SK-N-SH (cell line): ENCODE measurements around the gene PMEPA1.

ENCODE experiments used
- JUND ChIP-seq: IDR thresholded peaks from 2 replicates; pipeline ENCODE4 v1.4.0; 2012
- NFIC ChIP-seq: IDR thresholded peaks from 2 replicates; pipeline ENCODE4 v1.4.0; 2012; ENCODE audit warnings: borderline replicate concordance
- NRF1 ChIP-seq: IDR thresholded peaks from 2 replicates; pipeline ENCODE4 v1.6.1; 2012; ENCODE audit warnings: low read depth, mild to moderate bottlenecking, low read length
- RAD21 ChIP-seq: IDR thresholded peaks from 2 replicates; pipeline ENCODE4 v1.6.1; 2012; ENCODE audit warnings: mild to moderate bottlenecking, low read length
- SMC3 ChIP-seq: IDR thresholded peaks from 2 replicates; pipeline ENCODE4 v1.6.1; 2012; ENCODE audit warnings: low read depth, low read length, improper control_type of control experiment
- TCF12 ChIP-seq: IDR thresholded peaks from 2 replicates; pipeline ENCODE4 v1.4.0; 2012
- YY1 ChIP-seq: IDR thresholded peaks from 2 replicates; pipeline ENCODE4 v1.4.0; 2012; ENCODE audit warnings: low read depth, mild to moderate bottlenecking
- TF ChIP-seq, protein P1 (sequence below): fragments of 200-600 bp; sonication (generic); IDR thresholded peaks from 2 replicates; pipeline ENCODE4 v1.6.1; 2017; ENCODE audit warnings: antibody characterized with exemption, mild to moderate bottlenecking, moderate library complexity

- TF ChIP-seq NFIC = no peak
- no peak for TF ChIP-seq RAD21
- TF ChIP-seq, protein P1, sequence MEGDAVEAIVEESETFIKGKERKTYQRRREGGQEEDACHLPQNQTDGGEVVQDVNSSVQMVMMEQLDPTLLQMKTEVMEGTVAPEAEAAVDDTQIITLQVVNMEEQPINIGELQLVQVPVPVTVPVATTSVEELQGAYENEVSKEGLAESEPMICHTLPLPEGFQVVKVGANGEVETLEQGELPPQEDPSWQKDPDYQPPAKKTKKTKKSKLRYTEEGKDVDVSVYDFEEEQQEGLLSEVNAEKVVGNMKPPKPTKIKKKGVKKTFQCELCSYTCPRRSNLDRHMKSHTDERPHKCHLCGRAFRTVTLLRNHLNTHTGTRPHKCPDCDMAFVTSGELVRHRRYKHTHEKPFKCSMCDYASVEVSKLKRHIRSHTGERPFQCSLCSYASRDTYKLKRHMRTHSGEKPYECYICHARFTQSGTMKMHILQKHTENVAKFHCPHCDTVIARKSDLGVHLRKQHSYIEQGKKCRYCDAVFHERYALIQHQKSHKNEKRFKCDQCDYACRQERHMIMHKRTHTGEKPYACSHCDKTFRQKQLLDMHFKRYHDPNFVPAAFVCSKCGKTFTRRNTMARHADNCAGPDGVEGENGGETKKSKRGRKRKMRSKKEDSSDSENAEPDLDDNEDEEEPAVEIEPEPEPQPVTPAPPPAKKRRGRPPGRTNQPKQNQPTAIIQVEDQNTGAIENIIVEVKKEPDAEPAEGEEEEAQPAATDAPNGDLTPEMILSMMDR = no peak
- TF ChIP-seq TCF12 = no peak
- TF ChIP-seq YY1 = no peak
- no peak for TF ChIP-seq NRF1
- no peak for TF ChIP-seq SMC3
- no peak for TF ChIP-seq JUND
These were observed 24.6 kb downstream of the PMEPA1 start for GRCh38 chr20:57685146-57685758.
